Gastroesophageal sphincter (tissue), 3 donors: ENCODE results near the gene AP2S1.

Experiments used
- CTCF ChIP-seq, 4 experiments: fragments of 200-600 bp in 2 of 4; fragments of 450-650 bp in 2 of 4; sonication (generic) in 1 of 4; IDR thresholded peaks; one replicate each; pipeline ENCODE4 v1.5.1; 2017 to 2019; ENCODE audit warnings: antibody characterized with exemption in 4 of 4, mild to moderate bottlenecking in 2 of 4, moderate library complexity in 2 of 4
- EP300 ChIP-seq: sonication (generic); formaldehyde crosslinking; IDR thresholded peaks from one replicate; pipeline ENCODE4 v1.6.1; 2017; ENCODE audit warnings: antibody characterized with exemption, mild to moderate bottlenecking
- POLR2A ChIP-seq, 2 donors: fragments of 450-650 bp; IDR thresholded peaks; one replicate each; pipeline ENCODE4 v1.6.1; 2017; ENCODE audit warnings: antibody characterized with exemption in 2 of 2, mild to moderate bottlenecking in 2 of 2, moderate library complexity in 1 of 2
- POLR2AphosphoS5 ChIP-seq: sonication (generic); formaldehyde crosslinking; IDR thresholded peaks from one replicate; pipeline ENCODE4 v1.6.1; 2017; ENCODE audit warnings: antibody characterized with exemption

- TF ChIP-seq CTCF (IDR thresholded peaks at IDR 0.05) (no peak), EP300 (no peak), POLR2AphosphoS5 (no peak), POLR2A (IDR thresholded peaks at IDR 0.05) (no peak)
Measured at GRCh38 chr19:46886546-46887239, 36.0 kb upstream of the AP2S1 start.
